Panc1 (cell line): ENCODE results near the gene GRK2. TPM values are rescaled to one million over a fixed set of nuclear protein-coding genes. Genes with fewer than 3 reads are reported as not detected.

Experiments
- ATAC-seq: fragments of 200-7000 bp; cut with Tn5 transposase; 2 replicates; pipeline ENCODE4 v1.9.1; 2020; ENCODE audit warnings: mild to moderate bottlenecking, moderate library complexity
- BruUV-seq: library from RNA; stranded (reverse); fragments of 400-500 nt; replicated peaks from 2 replicates; lab custom pipeline; 2021; lab: Mats Ljungman, UMichigan
- CTCF ChIA-PET: fragments of 300-600 bp; sonication (Branson Sonifier 250); formaldehyde crosslinking; loops from one replicate; lab custom pipeline; 2022; ENCODE audit warnings: antibody characterized with exemption; lab: Charles Lee
- POLR2A ChIA-PET: fragments of 300-600 bp; sonication (Branson Sonifier 250); formaldehyde crosslinking; loops from one replicate; lab custom pipeline; 2022; ENCODE audit warnings: antibody characterized with exemption; lab: Charles Lee
- DNase-seq: peaks from one replicate; pipeline ENCODE4 v3.0.0-alpha.2; 2010; ENCODE audit warnings: low read depth, low spot score
- H3K27ac ChIP-seq: 2 replicates; pipeline ENCODE4 v1.5.1; 2011; ENCODE audit warnings: mild to moderate bottlenecking, low read length, inconsistent platforms
- H3K27me3 ChIP-seq: fragments of 200-500 bp; sonication (Bioruptor generic); 2 replicates; pipeline ENCODE4 v1.6.0; 2014; ENCODE audit warnings: low read length, inconsistent platforms; ENCODE audit not compliant: control insufficient read depth, insufficient read depth
- H3K36me3 ChIP-seq: fragments of 200-500 bp; sonication (Bioruptor generic); 2 replicates; pipeline ENCODE4 v1.5.1; 2014; ENCODE audit warnings: inconsistent platforms, mild to moderate bottlenecking, low read length, moderate library complexity; ENCODE audit not compliant: control insufficient read depth, insufficient read depth
- H3K4me1 ChIP-seq: 2 replicates; pipeline ENCODE4 v1.5.1; 2011; ENCODE audit warnings: inconsistent platforms, mild to moderate bottlenecking, low read length, moderate library complexity; ENCODE audit not compliant: control insufficient read depth, insufficient read depth
- H3K4me3 ChIP-seq, 2 experiments: 2 replicates each; pipeline ENCODE4 v1.5.1; 2011 to 2012; ENCODE audit warnings: low read depth in 2 of 2, low read length in 2 of 2, mild to moderate bottlenecking in 2 of 2, inconsistent platforms in 1 of 2, moderate library complexity in 1 of 2
- H3K9me3 ChIP-seq: fragments of 200-500 bp; sonication (Bioruptor generic); 2 replicates; pipeline ENCODE4 v1.5.1; 2014; ENCODE audit warnings: low read depth, mild to moderate bottlenecking, inconsistent platforms, low read length, moderate library complexity; ENCODE audit not compliant: control insufficient read depth, insufficient read depth
- POLR2AphosphoS5 ChIP-seq: IDR thresholded peaks from 2 replicates; pipeline ENCODE4 v1.6.1; 2012; ENCODE audit warnings: mild to moderate bottlenecking, low read depth, low read length, moderate library complexity
- SIN3A ChIP-seq: IDR thresholded peaks from 2 replicates; pipeline ENCODE4 v1.6.1; 2012; ENCODE audit warnings: low read depth, mild to moderate bottlenecking, low read length, moderate library complexity, borderline replicate concordance; ENCODE audit not compliant: insufficient read depth
- TCF7L2 ChIP-seq: IDR thresholded peaks from 2 replicates; pipeline ENCODE4 v1.6.1; 2011; ENCODE audit warnings: mild to moderate bottlenecking, low read depth, low read length, inconsistent platforms
- in situ Hi-C: cut with HindIII; loops from 2 replicates; pipeline ENCODE4 v1.10.0; 2016; ENCODE audit warnings: low sequenced_read_pairs, low pct_unique_long_range_greater_than_20kb
- intact Hi-C: fragments of 100-400 bp; cut with micrococcal nuclease; formaldehyde crosslinking; loops from one replicate; pipeline ENCODE4 v1.10.0; 2022; ENCODE audit not compliant: unreplicated experiment
- total RNA-seq: library from RNA; stranded (reverse); gene quantifications from one replicate; pipeline ENCODE4 v1.2.1, GENCODE V29; 2021; ENCODE audit not compliant: unreplicated experiment
- TF ChIP-seq, protein P1 (sequence below), 2 experiments: IDR thresholded peaks; 2 replicates each; pipeline ENCODE4 v1.6.1; 2011 to 2012; ENCODE audit warnings: low read depth in 2 of 2, control low read depth in 1 of 2, low read length in 1 of 2, mild to moderate bottlenecking in 1 of 2, moderate library complexity in 1 of 2; ENCODE audit not compliant: insufficient read depth in 1 of 2
- TF ChIP-seq, protein P2 (sequence below): fragments of 450-650 bp; IDR thresholded peaks from 2 replicates; pipeline ENCODE4 v1.5.1; 2017; ENCODE audit warnings: mild to moderate bottlenecking

Gene GRK2
- total RNA-seq, 1 experiment from 2014 or later = 103 TPM

GRCh38 chr11:67300256-67300755, 34.0 kb downstream of the GRK2 start:
- Histone ChIP-seq H3K27me3 (no peaks in the 10 kb centered on the region), H3K4me3 (no peak overlapping the region), H3K27ac (no peak overlapping the region), H3K9me3 (no peaks in the 10 kb centered on the region), H3K4me1 (peaks cover 27% of the 10 kb centered on the region), H3K36me3 (no peaks in the 10 kb centered on the region; the same call in 1 of the 2 replicates)
- TF ChIP-seq TCF7L2 (no peak), POLR2AphosphoS5 (no peak; the same call in 1 of the 2 replicates)
- TF ChIP-seq, protein P1, sequence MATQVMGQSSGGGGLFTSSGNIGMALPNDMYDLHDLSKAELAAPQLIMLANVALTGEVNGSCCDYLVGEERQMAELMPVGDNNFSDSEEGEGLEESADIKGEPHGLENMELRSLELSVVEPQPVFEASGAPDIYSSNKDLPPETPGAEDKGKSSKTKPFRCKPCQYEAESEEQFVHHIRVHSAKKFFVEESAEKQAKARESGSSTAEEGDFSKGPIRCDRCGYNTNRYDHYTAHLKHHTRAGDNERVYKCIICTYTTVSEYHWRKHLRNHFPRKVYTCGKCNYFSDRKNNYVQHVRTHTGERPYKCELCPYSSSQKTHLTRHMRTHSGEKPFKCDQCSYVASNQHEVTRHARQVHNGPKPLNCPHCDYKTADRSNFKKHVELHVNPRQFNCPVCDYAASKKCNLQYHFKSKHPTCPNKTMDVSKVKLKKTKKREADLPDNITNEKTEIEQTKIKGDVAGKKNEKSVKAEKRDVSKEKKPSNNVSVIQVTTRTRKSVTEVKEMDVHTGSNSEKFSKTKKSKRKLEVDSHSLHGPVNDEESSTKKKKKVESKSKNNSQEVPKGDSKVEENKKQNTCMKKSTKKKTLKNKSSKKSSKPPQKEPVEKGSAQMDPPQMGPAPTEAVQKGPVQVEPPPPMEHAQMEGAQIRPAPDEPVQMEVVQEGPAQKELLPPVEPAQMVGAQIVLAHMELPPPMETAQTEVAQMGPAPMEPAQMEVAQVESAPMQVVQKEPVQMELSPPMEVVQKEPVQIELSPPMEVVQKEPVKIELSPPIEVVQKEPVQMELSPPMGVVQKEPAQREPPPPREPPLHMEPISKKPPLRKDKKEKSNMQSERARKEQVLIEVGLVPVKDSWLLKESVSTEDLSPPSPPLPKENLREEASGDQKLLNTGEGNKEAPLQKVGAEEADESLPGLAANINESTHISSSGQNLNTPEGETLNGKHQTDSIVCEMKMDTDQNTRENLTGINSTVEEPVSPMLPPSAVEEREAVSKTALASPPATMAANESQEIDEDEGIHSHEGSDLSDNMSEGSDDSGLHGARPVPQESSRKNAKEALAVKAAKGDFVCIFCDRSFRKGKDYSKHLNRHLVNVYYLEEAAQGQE (IDR thresholded peaks at IDR 0.05; ENCODE audit: insufficient read depth in 1 of 2, low read depth in 2 of 2, low read length in 1 of 2) = no peak
- DNase-seq = no peak
- no TSS peak for BruUV-seq
- intact Hi-C loops (no loop called here), in situ Hi-C loops (no loop called here)
- ChIA-PET CTCF (no interaction called here), POLR2A (no interaction called here)
- ATAC-seq = no peak

DNA sequence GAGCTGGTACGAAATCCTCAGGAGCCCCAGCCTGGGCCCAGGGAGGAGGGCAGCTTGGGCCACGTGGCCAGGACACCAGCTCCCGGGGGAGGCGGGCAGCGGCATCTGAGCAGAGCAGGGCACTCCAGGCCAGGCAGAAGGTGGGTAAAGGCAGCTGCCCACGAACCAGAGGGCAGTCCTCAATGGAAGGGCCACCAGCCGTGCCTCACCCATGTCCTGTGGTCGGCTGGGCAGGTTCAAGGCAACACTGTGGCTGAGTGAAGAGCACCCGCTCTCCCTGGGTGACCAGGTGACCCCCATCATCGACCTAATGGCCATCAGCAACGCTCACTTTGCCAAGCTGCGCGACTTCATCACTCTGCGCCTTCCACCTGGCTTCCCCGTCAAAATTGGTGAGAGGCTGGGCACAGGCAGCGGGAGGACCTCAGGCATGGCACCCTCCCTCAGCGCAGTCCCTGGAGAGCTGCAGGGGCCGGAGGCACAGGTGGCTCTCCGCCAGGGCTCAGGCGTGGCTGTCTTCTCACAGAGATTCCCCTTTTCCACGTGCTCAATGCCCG, 34.6 kb downstream of the GRK2 start:
- intact Hi-C loops = no loop called here
- in situ Hi-C loops = no loop called here

More for the DNA sequence above, 34.6 kb downstream of the GRK2 start:
- ChIA-PET CTCF (no interaction called here), POLR2A (no interaction called here)
- TF ChIP-seq TCF7L2 = no peak
- no peak for TF ChIP-seq POLR2AphosphoS5
- TF ChIP-seq, protein P2, sequence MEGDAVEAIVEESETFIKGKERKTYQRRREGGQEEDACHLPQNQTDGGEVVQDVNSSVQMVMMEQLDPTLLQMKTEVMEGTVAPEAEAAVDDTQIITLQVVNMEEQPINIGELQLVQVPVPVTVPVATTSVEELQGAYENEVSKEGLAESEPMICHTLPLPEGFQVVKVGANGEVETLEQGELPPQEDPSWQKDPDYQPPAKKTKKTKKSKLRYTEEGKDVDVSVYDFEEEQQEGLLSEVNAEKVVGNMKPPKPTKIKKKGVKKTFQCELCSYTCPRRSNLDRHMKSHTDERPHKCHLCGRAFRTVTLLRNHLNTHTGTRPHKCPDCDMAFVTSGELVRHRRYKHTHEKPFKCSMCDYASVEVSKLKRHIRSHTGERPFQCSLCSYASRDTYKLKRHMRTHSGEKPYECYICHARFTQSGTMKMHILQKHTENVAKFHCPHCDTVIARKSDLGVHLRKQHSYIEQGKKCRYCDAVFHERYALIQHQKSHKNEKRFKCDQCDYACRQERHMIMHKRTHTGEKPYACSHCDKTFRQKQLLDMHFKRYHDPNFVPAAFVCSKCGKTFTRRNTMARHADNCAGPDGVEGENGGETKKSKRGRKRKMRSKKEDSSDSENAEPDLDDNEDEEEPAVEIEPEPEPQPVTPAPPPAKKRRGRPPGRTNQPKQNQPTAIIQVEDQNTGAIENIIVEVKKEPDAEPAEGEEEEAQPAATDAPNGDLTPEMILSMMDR = no peak
- TF ChIP-seq, protein P1 (IDR thresholded peaks at IDR 0.05; ENCODE audit: insufficient read depth in 1 of 2, low read depth in 2 of 2, low read length in 1 of 2) = no peak
- no peak for TF ChIP-seq SIN3A
- DNase-seq = no peak
- no peak for ATAC-seq
- Histone ChIP-seq H3K27ac (no peak overlapping the region), H3K27me3 (no peaks in the 10 kb centered on the region), H3K36me3 (no peaks in the 10 kb centered on the region; the same call in 1 of the 2 replicates), H3K4me3 (no peak overlapping the region), H3K4me1 (peaks cover 27% of the 10 kb centered on the region), H3K9me3 (no peaks in the 10 kb centered on the region)
- BruUV-seq = no TSS peak
